Thyroid gland (tissue), 4 donors: Measurements from ENCODE around the gene ATG12.
"Not testable (repeated sequence)": the region's sequence is repeated elsewhere in the genome, so short reads cannot be mapped to it uniquely, and the experiment has no call there.

ENCODE experiments used
- POLR2A ChIP-seq, 2 donors: fragments of 450-650 bp; IDR thresholded peaks; one replicate each; pipeline ENCODE4 v1.6.1; 2017; ENCODE audit warnings: antibody characterized with exemption in 2 of 2, mild to moderate bottlenecking in 2 of 2, moderate library complexity in 1 of 2
- TF ChIP-seq, protein P1 (sequence below), 6 experiments: fragments of 200-600 bp in 3 of 6; fragments of 450-650 bp in 3 of 6; sonication (generic) in 3 of 6; IDR thresholded peaks; one replicate each; pipeline ENCODE4 v1.5.1; 2016 to 2019; ENCODE audit warnings: antibody characterized with exemption in 6 of 6, mild to moderate bottlenecking in 2 of 6, inconsistent platforms in 1 of 6, moderate library complexity in 1 of 6

DNA sequence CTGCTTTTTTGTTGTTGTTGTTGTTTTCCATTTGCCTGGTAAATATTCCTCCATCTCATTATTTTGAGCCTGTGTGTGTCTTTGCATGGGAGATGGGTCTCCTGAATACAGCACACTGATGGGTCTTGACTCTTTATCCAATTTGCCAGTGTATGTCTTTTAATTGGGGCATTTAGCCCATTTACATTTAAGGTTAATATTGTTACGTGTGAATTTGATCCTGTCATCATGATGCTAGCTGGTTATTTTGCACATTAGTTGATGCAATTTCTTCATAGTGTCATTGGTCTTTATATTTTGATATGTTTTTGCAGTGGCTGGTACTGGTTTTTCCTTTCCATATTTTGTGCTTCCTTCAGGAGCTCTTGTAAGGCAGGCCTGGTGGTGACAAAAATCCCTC lies 16.4 kb downstream of the ATG12 start:
- not testable (repeated sequence) for TF ChIP-seq POLR2A (IDR thresholded peaks at IDR 0.05)
- TF ChIP-seq, protein P1, sequence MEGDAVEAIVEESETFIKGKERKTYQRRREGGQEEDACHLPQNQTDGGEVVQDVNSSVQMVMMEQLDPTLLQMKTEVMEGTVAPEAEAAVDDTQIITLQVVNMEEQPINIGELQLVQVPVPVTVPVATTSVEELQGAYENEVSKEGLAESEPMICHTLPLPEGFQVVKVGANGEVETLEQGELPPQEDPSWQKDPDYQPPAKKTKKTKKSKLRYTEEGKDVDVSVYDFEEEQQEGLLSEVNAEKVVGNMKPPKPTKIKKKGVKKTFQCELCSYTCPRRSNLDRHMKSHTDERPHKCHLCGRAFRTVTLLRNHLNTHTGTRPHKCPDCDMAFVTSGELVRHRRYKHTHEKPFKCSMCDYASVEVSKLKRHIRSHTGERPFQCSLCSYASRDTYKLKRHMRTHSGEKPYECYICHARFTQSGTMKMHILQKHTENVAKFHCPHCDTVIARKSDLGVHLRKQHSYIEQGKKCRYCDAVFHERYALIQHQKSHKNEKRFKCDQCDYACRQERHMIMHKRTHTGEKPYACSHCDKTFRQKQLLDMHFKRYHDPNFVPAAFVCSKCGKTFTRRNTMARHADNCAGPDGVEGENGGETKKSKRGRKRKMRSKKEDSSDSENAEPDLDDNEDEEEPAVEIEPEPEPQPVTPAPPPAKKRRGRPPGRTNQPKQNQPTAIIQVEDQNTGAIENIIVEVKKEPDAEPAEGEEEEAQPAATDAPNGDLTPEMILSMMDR (IDR thresholded peaks at IDR 0.05) = not testable (repeated sequence)
